H1 (cell line): Measurements from ENCODE around the gene REM2. TPM values are rescaled to one million over a fixed set of nuclear protein-coding genes. Genes with fewer than 3 reads are reported as not detected.

Source experiments
- CTCF ChIA-PET: fragments of 300-600 bp; sonication (Branson Sonifier 250); formaldehyde crosslinking; loops from one replicate; lab custom pipeline; 2021; ENCODE audit not compliant: partially characterized antibody; lab: Charles Lee
- POLR2A ChIA-PET: fragments of 300-600 bp; sonication (Branson Sonifier 250); formaldehyde crosslinking; loops from one replicate; lab custom pipeline; 2021; ENCODE audit warnings: inconsistent platforms; ENCODE audit not compliant: partially characterized antibody; lab: Charles Lee
- DNase-seq, 2 experiments: peaks; one replicate each; pipeline versions ENCODE4 v3.0.0 to v3.0.0-alpha.2; 2010 to 2022; ENCODE audit warnings: low spot score in 2 of 2, low read depth in 1 of 2, mixed read lengths in 1 of 2
- FAIRE-seq: peaks from 2 replicates; lab custom pipeline; 2011; peaks lifted over from hg19 to GRCh38; lab: Jason Lieb, UNC
- H2AFZ ChIP-seq: 2 replicates; pipeline ENCODE4 v1.8.1; 2012; ENCODE audit warnings: low read length, inconsistent platforms
- H2AK5ac ChIP-seq: 2 replicates; pipeline ENCODE4 v1.6.1; 2013; ENCODE audit warnings: low read depth, low read length
- H2BK120ac ChIP-seq: replicated peaks from 2 replicates; pipeline ENCODE3; 2013; ENCODE audit warnings: low read depth, low read length, inconsistent platforms
- H2BK12ac ChIP-seq: 2 replicates; pipeline ENCODE4 v1.6.1; 2013; ENCODE audit warnings: low read depth, low read length
- H2BK15ac ChIP-seq: 2 replicates; pipeline ENCODE4 v1.6.1; 2013; ENCODE audit warnings: low read length
- H2BK20ac ChIP-seq: 2 replicates; pipeline ENCODE4 v1.6.1; 2013; ENCODE audit warnings: low read length
- H2BK5ac ChIP-seq: 2 replicates; pipeline ENCODE4 v1.6.1; 2013; ENCODE audit warnings: low read depth, low read length
- H3K14ac ChIP-seq: 2 replicates; pipeline ENCODE4 v1.6.1; 2013; ENCODE audit warnings: inconsistent platforms; ENCODE audit not compliant: insufficient read length
- H3K18ac ChIP-seq: 2 replicates; pipeline ENCODE4 v1.6.1; 2013; ENCODE audit warnings: low read length; ENCODE audit errors: extremely low read depth
- H3K23ac ChIP-seq: 2 replicates; pipeline ENCODE4 v1.6.1; 2013; ENCODE audit warnings: inconsistent platforms; ENCODE audit not compliant: insufficient read length
- H3K23me2 ChIP-seq: 2 replicates; pipeline ENCODE4 v1.6.1; 2013; ENCODE audit warnings: low read depth, low read length
- H3K27ac ChIP-seq: 2 replicates; pipeline ENCODE4 v1.6.1; 2011; ENCODE audit warnings: low read depth, low read length, inconsistent platforms
- H3K27me3 ChIP-seq, 4 experiments: replicated peaks in 1 of 4; 1 replicate in 1 of 4; 2 replicates in 3 of 4; pipeline versions ENCODE4 v1.6.1 to v1.8.1; 2011 to 2013; ENCODE audit warnings: low read length in 3 of 4, mild to moderate bottlenecking in 3 of 4, inconsistent platforms in 2 of 4, mixed read lengths in 2 of 4, moderate library complexity in 1 of 4; ENCODE audit not compliant: control insufficient read depth in 3 of 4, insufficient read depth in 3 of 4; ENCODE audit errors: extremely low read depth in 1 of 4
- H3K36me3 ChIP-seq, 4 experiments: 2 replicates each; pipeline versions ENCODE4 v1.6.1 to v1.8.1; 2011 to 2013; ENCODE audit warnings: mild to moderate bottlenecking in 4 of 4, low read length in 3 of 4, moderate library complexity in 2 of 4, control low read depth in 1 of 4, inconsistent platforms in 1 of 4; ENCODE audit not compliant: insufficient read depth in 4 of 4, control insufficient read depth in 2 of 4
- H3K4ac ChIP-seq: replicated peaks from 2 replicates; pipeline ENCODE3; 2013; ENCODE audit warnings: low read length, low read depth, mixed read lengths, inconsistent platforms; ENCODE audit not compliant: insufficient read length
- H3K4me1 ChIP-seq, 4 experiments: replicated peaks in 1 of 4; 1 replicate in 1 of 4; 2 replicates in 3 of 4; pipeline versions ENCODE4 v1.6.1 to v1.8.1; 2011 to 2013; ENCODE audit warnings: low read length in 3 of 4, inconsistent platforms in 2 of 4, mixed read lengths in 1 of 4; ENCODE audit not compliant: insufficient read depth in 4 of 4, control insufficient read depth in 3 of 4
- H3K4me2 ChIP-seq, 2 experiments: 2 replicates each; pipeline versions ENCODE4 v1.6.1 to v1.8.1; 2011 to 2013; ENCODE audit warnings: low read depth in 2 of 2, low read length in 2 of 2, control low read depth in 1 of 2, inconsistent platforms in 1 of 2, mild to moderate bottlenecking in 1 of 2; ENCODE audit not compliant: insufficient read depth in 1 of 2
- H3K4me3 ChIP-seq, 4 experiments: fragments of 200-600, 300-600 bp in 1 of 4; sonication (generic), shearing (Covaris generic), sonication (Bioruptor Twin) in 1 of 4; 2 replicates each; pipeline versions ENCODE4 v1.5.1 to v1.8.1; 2011 to 2016; ENCODE audit warnings: low read length in 4 of 4, low read depth in 3 of 4, control low read depth in 2 of 4, inconsistent platforms in 2 of 4, mild to moderate bottlenecking in 2 of 4, mixed read lengths in 1 of 4, moderate library complexity in 1 of 4; ENCODE audit not compliant: insufficient read depth in 2 of 4; ENCODE audit errors: extremely low read depth in 1 of 4
- H3K56ac ChIP-seq: replicated peaks from 2 replicates; pipeline ENCODE3; 2013; ENCODE audit warnings: low read depth, mild to moderate bottlenecking, mixed read lengths, low read length, inconsistent platforms; ENCODE audit not compliant: insufficient read length
- H3K79me1 ChIP-seq: 2 replicates; pipeline ENCODE4 v1.6.1; 2013; ENCODE audit warnings: low read depth, low read length, control low read depth
- H3K79me2 ChIP-seq, 2 experiments: 2 replicates each; pipeline versions ENCODE4 v1.6.1 to v1.8.1; 2012 to 2013; ENCODE audit warnings: low read length in 2 of 2, mild to moderate bottlenecking in 2 of 2, inconsistent platforms in 1 of 2; ENCODE audit not compliant: insufficient read depth in 2 of 2, control insufficient read depth in 1 of 2
- H3K9ac ChIP-seq, 4 experiments: replicated peaks in 1 of 4; 1 replicate in 1 of 4; 2 replicates in 3 of 4; pipeline versions ENCODE4 v1.6.1 to v1.8.1; 2011 to 2013; ENCODE audit warnings: low read depth in 3 of 4, low read length in 3 of 4, control low read depth in 2 of 4, mild to moderate bottlenecking in 2 of 4, moderate library complexity in 2 of 4, inconsistent platforms in 1 of 4; ENCODE audit errors: extremely low read depth in 1 of 4
- H3K9me3 ChIP-seq, 2 experiments: 2 replicates each; pipeline versions ENCODE4 v1.6.1 to v1.8.1; 2012 to 2013; ENCODE audit warnings: mild to moderate bottlenecking in 2 of 2, moderate library complexity in 2 of 2, control low read depth in 1 of 2, inconsistent platforms in 1 of 2, low read depth in 1 of 2, low read length in 1 of 2, mixed read lengths in 1 of 2; ENCODE audit not compliant: insufficient read depth in 2 of 2
- H4K20me1 ChIP-seq, 2 experiments: replicated peaks in 1 of 2; 2 replicates each; pipeline versions ENCODE3 to v1.8.1; 2011 to 2013; ENCODE audit warnings: inconsistent platforms in 2 of 2, low read length in 2 of 2, mild to moderate bottlenecking in 1 of 2; ENCODE audit not compliant: insufficient read depth in 2 of 2, control insufficient read depth in 1 of 2
- H4K5ac ChIP-seq: 2 replicates; pipeline ENCODE4 v1.6.1; 2013; ENCODE audit warnings: low read length, low read depth, mixed read lengths, inconsistent platforms; ENCODE audit not compliant: insufficient read length
- H4K8ac ChIP-seq: 2 replicates; pipeline ENCODE4 v1.8.0; 2013; ENCODE audit warnings: mild to moderate bottlenecking, moderate library complexity, low read length, inconsistent platforms; ENCODE audit not compliant: insufficient read depth; ENCODE audit errors: extremely low read depth
- H4K91ac ChIP-seq: replicated peaks from 2 replicates; pipeline ENCODE3; 2013; ENCODE audit warnings: low read length, mixed read lengths, inconsistent platforms; ENCODE audit not compliant: insufficient read length
- BCL11A ChIP-seq, 2 experiments: IDR thresholded peaks; one replicate each; pipeline ENCODE4 v1.6.1; 2011; ENCODE audit warnings: low read depth in 2 of 2, low read length in 2 of 2, mild to moderate bottlenecking in 2 of 2
- BRCA1 ChIP-seq: IDR thresholded peaks from 2 replicates; pipeline ENCODE4 v1.6.1; 2012; ENCODE audit warnings: low read depth, low read length, improper control_type of control experiment
- CTBP2 ChIP-seq: IDR thresholded peaks from 2 replicates; pipeline ENCODE4 v1.7.0; 2011; ENCODE audit warnings: borderline replicate concordance, mild to moderate bottlenecking, moderate library complexity, mixed read lengths, low read length; ENCODE audit not compliant: insufficient read depth, insufficient read length
- EZH2 ChIP-seq: fragments of 200-600 bp; sonication (generic); IDR thresholded peaks from 2 replicates; pipeline ENCODE4 v1.7.1; 2012; ENCODE audit warnings: low read depth, mild to moderate bottlenecking, moderate library complexity, low read length, inconsistent platforms; ENCODE audit not compliant: severe bottlenecking
- GTF2F1 ChIP-seq: IDR thresholded peaks from 2 replicates; pipeline ENCODE4 v1.6.1; 2012; ENCODE audit warnings: low read depth, low read length, improper control_type of control experiment, borderline replicate concordance
- KDM1A ChIP-seq: fragments of 200-600, 300-600 bp; sonication (generic); IDR thresholded peaks from 2 replicates; pipeline ENCODE4 v1.7.1; 2016; ENCODE audit warnings: mild to moderate bottlenecking, low read length, borderline replicate concordance
- RAD21 ChIP-seq, 2 experiments: IDR thresholded peaks in 1 of 2; conservative IDR thresholded peaks in 1 of 2; 2 replicates each; pipeline ENCODE4 v1.6.1; 2011; ENCODE audit warnings: low read depth in 2 of 2, low read length in 2 of 2, improper control_type of control experiment in 1 of 2, inconsistent platforms in 1 of 2, mild to moderate bottlenecking in 1 of 2, moderate library complexity in 1 of 2
- TCF12 ChIP-seq: IDR thresholded peaks from 2 replicates; pipeline ENCODE4 v1.6.1; 2011; ENCODE audit warnings: low read depth, mild to moderate bottlenecking, low read length
- WGBS, 2 experiments: shearing (Covaris generic) in 1 of 2; methylation state at CpG; one replicate each; pipeline versions ENCODE4 v1.1.6 to v1.1.7; 2013 to 2015; ENCODE audit warnings: low lambda C conversion rate in 2 of 2, mixed read lengths in 2 of 2, inconsistent platforms in 1 of 2, low coverage in 1 of 2, missing lambda C conversion rate in 1 of 2; ENCODE audit not compliant: insufficient replicate concordance in 2 of 2, insufficient coverage in 1 of 2, insufficient read length in 1 of 2; ENCODE audit errors: extremely low coverage in 1 of 2, missing lambda C conversion rate in 1 of 2; 5-methylcytosine and 5-hydroxymethylcytosine counted together
- polyA plus RNA-seq, 7 experiments: library from polyadenylated mRNA; depleted of rRNA in 3 of 7; stranded (reverse) in 5 of 7; unstranded in 2 of 7; fragments of >200 nt in 5 of 7; fragments of 200-250 nt in 2 of 7; gene quantifications; 1 replicate in 5 of 7; 2 replicates in 1 of 7; 4 replicates in 1 of 7; pipeline versions ENCODE4 v1.2.1 to v1.2.3, GENCODE V29; 2011 to 2013; ENCODE audit warnings: missing spikeins in 2 of 7, mixed read lengths in 2 of 7
- total RNA-seq: library from RNA; stranded (reverse); fragmentation: NEBNext Ultra II Directional; extraction: Animal tissue kit (Norgen Biotek cat#: 25700); gene quantifications from 2 replicates; pipeline ENCODE4 v1.2.1, GENCODE V29; 2021
- TF ChIP-seq, protein P1 (sequence below): IDR thresholded peaks from 2 replicates; pipeline ENCODE4 v1.6.1; 2012; ENCODE audit warnings: inconsistent platforms
- TF ChIP-seq, protein P2 (sequence below): IDR thresholded peaks from 2 replicates; pipeline ENCODE4 v1.6.1; 2012; ENCODE audit warnings: inconsistent platforms

The REM2 gene
- total and polyA plus RNA-seq, 2 of the 8 experiments (the other 6 are each of a cell fraction or from before 2014, with no cell fraction given) = 1.00 to 1.1 TPM

DNA sequence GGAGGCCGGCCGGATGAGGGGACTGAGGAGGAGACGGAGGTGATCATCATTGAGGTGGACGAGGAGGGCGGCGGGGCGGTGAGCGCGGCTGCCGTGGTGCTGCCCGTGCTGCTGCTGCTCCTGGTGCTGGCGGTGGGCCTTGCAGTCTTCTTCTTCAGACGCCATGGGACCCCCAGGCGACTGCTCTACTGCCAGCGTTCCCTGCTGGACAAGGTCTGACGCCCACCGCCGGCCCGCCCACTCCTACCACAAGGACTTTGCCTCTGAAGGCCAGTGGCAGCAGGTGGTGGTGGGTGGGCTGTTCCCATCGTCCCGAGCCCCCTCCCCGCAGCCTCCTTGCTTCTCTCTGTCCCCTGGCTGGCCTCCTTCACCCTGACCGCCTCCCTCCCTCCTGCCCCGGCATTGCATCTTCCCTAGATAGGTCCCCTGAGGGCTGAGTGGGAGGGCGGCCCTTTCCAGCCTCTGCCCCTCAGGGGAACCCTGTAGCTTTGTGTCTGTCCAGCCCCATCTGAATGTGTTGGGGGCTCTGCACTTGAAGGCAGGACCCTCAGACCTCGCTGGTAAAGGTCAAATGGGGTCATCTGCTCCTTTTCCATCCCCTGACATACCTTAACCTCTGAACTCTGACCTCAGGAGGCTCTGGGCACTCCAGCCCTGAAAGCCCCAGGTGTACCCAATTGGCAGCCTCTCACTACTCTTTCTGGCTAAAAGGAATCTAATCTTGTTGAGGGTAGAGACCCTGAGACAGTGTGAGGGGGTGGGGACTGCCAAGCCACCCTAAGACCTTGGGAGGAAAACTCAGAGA lies 37.0 kb upstream of the REM2 start:
- no peak for DNase-seq
- no peak overlapping the region for H2AK5ac ChIP-seq
- FAIRE-seq = no peak
- peaks cover 4 to 18% (median 10%) of the 10 kb centered on the region in 4 experiments; a peak in 6 of 7 replicates for H3K4me1 ChIP-seq
- no peaks in the 10 kb centered on the region for H3K23me2 ChIP-seq
- no peaks in the 10 kb centered on the region for H3K9me3 ChIP-seq
- no peak overlapping the region for H2AFZ ChIP-seq
- H4K8ac ChIP-seq = no peak overlapping the region; the same call in 1 of the 2 replicates
- peaks cover 0 to 2% of the 10 kb centered on the region in 2 experiments for H4K20me1 ChIP-seq
- H3K36me3 ChIP-seq = peaks cover 7 to 44% (median 32%) of the 10 kb centered on the region in 4 experiments; a peak in 7 of 8 replicates
- POLR2A ChIA-PET = interaction anchor here (2.7 to 13.9 kb wide), 2 partner anchors 12 to 24 kb away, joined by 9 to 203 read pairs; partner anchors contain the start of genes MMP14 and MRPL52
- H3K79me2 ChIP-seq = no peaks in the 10 kb centered on the region
- H3K23ac ChIP-seq = no peak overlapping the region
- CTCF ChIA-PET = interaction anchor here (1.1 to 56.0 kb wide), 5 partner anchors 13 to 72 kb away, joined by 3 to 1562 read pairs (median 6); partner anchors contain the start of genes LRP10, MMP14, MRPL52 and REM2
- H3K27me3 ChIP-seq = no peaks in the 10 kb centered on the region
- no peak overlapping the region for H3K18ac ChIP-seq
- H2BK12ac ChIP-seq = no peak overlapping the region
- H2BK20ac ChIP-seq = no peak overlapping the region
- 93% methylated on average over 12 of the region's 26 CpGs; no CpG with 5 or more reads in 1 of the 2 experiments for WGBS, 2 experiments
- no peak overlapping the region for H4K5ac ChIP-seq
- no peak overlapping the region for H2BK15ac ChIP-seq
- no peak overlapping the region for H3K4me3 ChIP-seq
- no peak overlapping the region for H3K9ac ChIP-seq
- H3K56ac ChIP-seq = no peak overlapping the region
- H2BK120ac ChIP-seq = no peak overlapping the region
- H3K14ac ChIP-seq = no peak overlapping the region
- no peak overlapping the region for H2BK5ac ChIP-seq
- H3K27ac ChIP-seq = no peak overlapping the region
- H3K4ac ChIP-seq = no peak overlapping the region
- H4K91ac ChIP-seq = no peak overlapping the region
- no peak overlapping the region for H3K4me2 ChIP-seq
- no peaks in the 10 kb centered on the region for H3K79me1 ChIP-seq
- no peak for TF ChIP-seq TCF12
- TF ChIP-seq, protein P1, sequence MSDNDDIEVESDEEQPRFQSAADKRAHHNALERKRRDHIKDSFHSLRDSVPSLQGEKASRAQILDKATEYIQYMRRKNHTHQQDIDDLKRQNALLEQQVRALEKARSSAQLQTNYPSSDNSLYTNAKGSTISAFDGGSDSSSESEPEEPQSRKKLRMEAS = no peak
- no peak for TF ChIP-seq BCL11A (IDR thresholded peaks at IDR 0.05; ENCODE audit: low read depth in 2 of 2, low read length in 2 of 2)
- TF ChIP-seq EZH2 = no peak
- no peak for TF ChIP-seq GTF2F1
- TF ChIP-seq, protein P2, sequence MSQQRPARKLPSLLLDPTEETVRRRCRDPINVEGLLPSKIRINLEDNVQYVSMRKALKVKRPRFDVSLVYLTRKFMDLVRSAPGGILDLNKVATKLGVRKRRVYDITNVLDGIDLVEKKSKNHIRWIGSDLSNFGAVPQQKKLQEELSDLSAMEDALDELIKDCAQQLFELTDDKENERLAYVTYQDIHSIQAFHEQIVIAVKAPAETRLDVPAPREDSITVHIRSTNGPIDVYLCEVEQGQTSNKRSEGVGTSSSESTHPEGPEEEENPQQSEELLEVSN = no peak
- TF ChIP-seq BRCA1 = no peak
- TF ChIP-seq KDM1A = no peak
- TF ChIP-seq CTBP2 = no peak
- no peak for TF ChIP-seq RAD21 (IDR thresholded peaks at IDR 0.05 in 1 of 2, conservative IDR thresholded peaks at IDR 0.05 in 1 of 2; ENCODE audit: low read depth in 2 of 2, low read length in 2 of 2)
